NB4 (cell line): ENCODE results near the gene POLR3B.

Experiments
- DNase-seq: peaks from one replicate; pipeline ENCODE4 v3.0.0; 2010; ENCODE audit warnings: low read depth
- H3K4me3 ChIP-seq: one replicate; pipeline ENCODE4 v1.5.1; 2011; ENCODE audit warnings: mild to moderate bottlenecking, low read depth, low read length, moderate library complexity
- CTCF ChIP-seq: IDR thresholded peaks from one replicate; pipeline ENCODE4 v1.5.1; 2012; ENCODE audit warnings: low read depth, low read length
- MAX ChIP-seq: IDR thresholded peaks from 2 replicates; pipeline ENCODE4 v1.6.1; 2011; ENCODE audit warnings: low read depth, low read length
- MYC ChIP-seq: IDR thresholded peaks from 2 replicates; pipeline ENCODE4 v1.6.1; 2011; ENCODE audit warnings: low read depth, low read length
- POLR2A ChIP-seq: IDR thresholded peaks from 2 replicates; pipeline ENCODE4 v1.6.1; 2011; ENCODE audit warnings: mild to moderate bottlenecking; ENCODE audit not compliant: insufficient read length; ENCODE audit errors: extremely low read depth

The POLR3B gene

GRCh38 chr12:106328735-106329134 lies 28.8 kb upstream of the POLR3B start:
- no peak for DNase-seq
- TF ChIP-seq CTCF (no peak), POLR2A (no peak), MAX (no peak), MYC (no peak)
- H3K4me3 ChIP-seq = no peak overlapping the region

- DNase-seq = no peak
- no peak overlapping the region for H3K4me3 ChIP-seq
- TF ChIP-seq CTCF (no peak), MAX (no peak), MYC (no peak), POLR2A (no peak)
Observed at GRCh38 chr12:106329231-106329982, 28.1 kb upstream of the POLR3B start.

GRCh38 chr12:106331599-106331998 lies 25.9 kb upstream of the POLR3B start:
- TF ChIP-seq CTCF (no peak), POLR2A (no peak), MAX (no peak)
- DNase-seq = no peak
- H3K4me3 ChIP-seq = no peak overlapping the region

GRCh38 chr12:106332536-106332935 lies 25.0 kb upstream of the POLR3B start:
- DNase-seq = peak; percentile 22
- no peak overlapping the region for H3K4me3 ChIP-seq
- TF ChIP-seq CTCF (no peak), MAX (no peak), POLR2A (no peak), MYC (no peak)

GRCh38 chr12:106333010-106333409 lies 24.5 kb upstream of the POLR3B start:
- no peak overlapping the region for H3K4me3 ChIP-seq
- TF ChIP-seq MYC = no peak
- no peak for TF ChIP-seq MAX
- TF ChIP-seq POLR2A = no peak
- TF ChIP-seq CTCF = no peak
- DNase-seq = no peak
